GM12891 (cell line): Measurements from ENCODE around the gene PLA2G4A.

Experiments
- PAX5 ChIP-seq: IDR thresholded peaks from 2 replicates; pipeline ENCODE4 v1.6.1; 2011; ENCODE audit warnings: low read length, moderate library complexity, mild to moderate bottlenecking; ENCODE audit not compliant: insufficient read depth, severe bottlenecking
- POLR2A ChIP-seq: IDR thresholded peaks from 2 replicates; pipeline ENCODE4 v1.6.1; 2011; ENCODE audit warnings: low read depth, low read length, control low read depth
- POLR2AphosphoS5 ChIP-seq: IDR thresholded peaks from 2 replicates; pipeline ENCODE4 v1.6.1; 2011; ENCODE audit warnings: low read depth, low read length, control low read depth
- POU2F2 ChIP-seq: IDR thresholded peaks from 2 replicates; pipeline ENCODE4 v1.6.1; 2011; ENCODE audit warnings: low read depth, mild to moderate bottlenecking, control low read depth, low read length, moderate library complexity
- SPI1 ChIP-seq: IDR thresholded peaks from 2 replicates; pipeline ENCODE4 v1.6.1; 2011; ENCODE audit warnings: low read depth, low read length, control low read depth
- TAF1 ChIP-seq: IDR thresholded peaks from 2 replicates; pipeline ENCODE4 v1.6.1; 2011; ENCODE audit warnings: low read depth, low read length, control low read depth

DNA sequence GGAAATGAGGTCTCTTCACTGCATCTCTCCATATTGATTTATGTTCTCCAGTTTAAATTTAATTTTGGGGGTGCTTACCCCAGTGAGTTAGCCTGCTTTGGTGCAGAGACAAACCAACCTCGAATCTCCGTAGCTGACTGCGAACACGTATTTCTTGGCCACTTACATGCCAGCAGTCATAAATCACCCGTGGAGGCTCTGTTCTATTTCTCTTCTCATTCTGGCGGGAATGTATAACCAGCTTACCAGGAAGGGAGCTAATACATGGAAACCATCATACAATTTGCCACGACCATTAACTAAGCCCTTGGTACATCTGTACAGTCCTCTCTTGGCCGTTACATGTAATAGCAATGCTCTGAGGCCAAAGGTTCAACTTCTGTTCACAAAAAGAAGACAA lies 148.0 kb downstream of the PLA2G4A start:
- TF ChIP-seq POLR2A (no peak), POLR2AphosphoS5 (no peak), TAF1 (no peak), PAX5 (no peak), SPI1 (no peak), POU2F2 (no peak)
